ENCODE data around the gene EDN3. TPM values are rescaled to one million over a fixed set of nuclear protein-coding genes. Genes with fewer than 3 reads are reported as not detected.
A peak's percentile ranks its signal among the peaks of the same experiment; 100 is the strongest.

The EDN3 gene
- total and polyA plus RNA-seq, 4 donors, result 6.5 to 31.1 (median 8.4) TPM

DNA sequence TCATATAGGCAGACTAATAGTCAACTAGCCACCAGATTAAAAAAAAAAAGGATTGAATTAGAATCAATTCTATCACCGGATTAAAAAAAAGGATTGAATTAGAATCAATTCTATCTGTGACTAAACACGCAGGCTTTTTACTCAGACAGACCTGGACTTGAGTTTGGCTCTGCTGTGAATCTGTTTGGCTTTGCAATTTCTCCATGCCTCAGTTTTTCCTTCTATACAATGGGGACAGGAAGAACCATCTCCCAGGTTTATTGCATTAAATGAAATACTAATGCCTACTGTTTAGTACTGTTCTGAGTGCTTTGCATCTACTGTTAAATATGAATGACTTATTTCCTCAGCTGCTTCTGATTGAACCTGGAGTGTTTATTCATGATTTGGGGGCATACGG, 30.0 kb upstream of the EDN3 start:
- Histone ChIP-seq H3K27ac (ENCODE audit: low read depth, low read length) (no peak overlapping the region), H3K9me3 (ENCODE audit: control insufficient read depth, insufficient read depth, low read length) (no peaks in the 10 kb centered on the region), H3K27me3 (ENCODE audit: control insufficient read depth, insufficient read depth, low read length) (no peaks in the 10 kb centered on the region), H3K4me3 (ENCODE audit: low read depth, low read length) (no peak overlapping the region), H3K4me1 (ENCODE audit: control insufficient read depth, insufficient read depth, low read length) (no peaks in the 10 kb centered on the region), H3K36me3 (ENCODE audit: control insufficient read depth, insufficient read depth, low read length) (no peaks in the 10 kb centered on the region)
- WGBS (ENCODE audit: insufficient coverage), result no CpG with 5 or more reads among the region's 3 CpGs
- no peak for DNase-seq (ENCODE audit: low read depth in 4 of 6, low spot score in 6 of 6)

DNA sequence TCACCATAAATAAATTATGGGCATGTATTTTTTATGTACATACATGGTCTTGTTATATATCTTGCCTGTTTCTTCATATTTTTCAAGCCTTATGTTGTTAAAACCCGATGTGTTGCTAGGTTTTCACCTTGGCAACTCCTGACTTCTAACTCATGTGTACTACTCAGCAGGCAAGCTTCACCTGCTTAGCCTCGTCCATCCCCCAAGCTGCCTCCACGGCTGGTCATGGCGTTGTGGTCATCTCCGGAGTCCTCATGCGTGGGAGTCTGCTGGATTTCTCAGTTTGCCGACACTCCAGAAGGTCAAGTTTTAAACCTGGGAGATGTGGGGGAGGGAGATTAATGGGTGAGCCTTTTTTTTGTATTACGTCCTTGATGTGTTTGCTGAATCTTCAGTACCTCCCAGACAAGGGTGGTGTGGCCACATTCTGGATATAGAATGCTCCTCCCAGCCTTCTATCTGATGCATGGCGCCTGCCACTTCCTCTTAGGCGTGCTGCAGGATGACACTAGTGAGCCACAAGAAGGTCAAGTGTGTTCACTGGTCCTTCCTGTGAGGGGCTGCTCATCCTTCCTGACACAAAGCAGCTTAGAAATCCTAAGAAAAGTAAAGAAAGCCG, 26.6 kb upstream of the EDN3 start:
- H3K27me3 ChIP-seq (ENCODE audit: control insufficient read depth, insufficient read depth, low read length), result no peaks in the 10 kb centered on the region
- H3K27ac ChIP-seq (ENCODE audit: low read depth, low read length), result no peak overlapping the region

GRCh38 chr20:59276938-59277337, 23.5 kb upstream of the EDN3 start:
- no peak for DNase-seq (ENCODE audit: low read depth in 4 of 6, low spot score in 6 of 6)
- no peak overlapping the region for H3K4me3 ChIP-seq (ENCODE audit: low read depth, low read length)
- H3K4me1 ChIP-seq (ENCODE audit: control insufficient read depth, insufficient read depth, low read length), result no peaks in the 10 kb centered on the region
- WGBS (ENCODE audit: insufficient coverage), result 39% methylated on average over 4 of the region's 5 CpGs
- H3K27ac ChIP-seq (ENCODE audit: low read depth, low read length), result no peak overlapping the region
- H3K27me3 ChIP-seq (ENCODE audit: control insufficient read depth, insufficient read depth, low read length), result no peaks in the 10 kb centered on the region
- H3K9me3 ChIP-seq (ENCODE audit: control insufficient read depth, insufficient read depth, low read length), result no peaks in the 10 kb centered on the region
- H3K36me3 ChIP-seq (ENCODE audit: control insufficient read depth, insufficient read depth, low read length), result no peaks in the 10 kb centered on the region

More for the DNA sequence above, 26.6 kb upstream of the EDN3 start:
- no peaks in the 10 kb centered on the region for H3K9me3 ChIP-seq (ENCODE audit: control insufficient read depth, insufficient read depth, low read length)
- H3K4me3 ChIP-seq (ENCODE audit: low read depth, low read length), result no peak overlapping the region
- 83% methylated on average over 6 of the region's 11 CpGs for WGBS (ENCODE audit: insufficient coverage)
- no peaks in the 10 kb centered on the region for H3K4me1 ChIP-seq (ENCODE audit: control insufficient read depth, insufficient read depth, low read length)
- no peaks in the 10 kb centered on the region for H3K36me3 ChIP-seq (ENCODE audit: control insufficient read depth, insufficient read depth, low read length)
- DNase-seq (ENCODE audit: low read depth in 4 of 6, low spot score in 6 of 6), result no peak

DNA sequence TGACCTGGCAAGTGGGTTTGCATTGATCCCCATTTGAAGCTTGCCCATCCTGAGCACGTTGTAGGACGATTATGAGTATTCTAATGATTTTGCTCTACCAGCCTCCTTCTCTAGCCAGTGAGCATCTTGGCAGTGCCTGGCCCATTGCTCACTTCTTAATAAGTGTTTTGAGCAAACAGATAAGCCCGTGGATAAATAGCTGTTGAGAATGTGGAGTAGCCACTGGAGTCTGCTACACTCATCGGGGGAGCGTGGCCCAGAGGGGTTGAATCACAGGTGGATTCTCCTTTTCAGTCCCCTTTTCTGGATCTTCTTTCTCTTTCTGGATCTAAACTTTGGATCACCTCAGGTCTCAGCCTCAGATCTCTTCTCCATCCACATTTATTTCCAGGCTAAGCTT, 15.9 kb upstream of the EDN3 start:
- 82% methylated on average over 4 of the region's 5 CpGs for WGBS (ENCODE audit: insufficient coverage)
- Histone ChIP-seq H3K36me3 (ENCODE audit: control insufficient read depth, insufficient read depth, low read length) (no peaks in the 10 kb centered on the region), H3K9me3 (ENCODE audit: control insufficient read depth, insufficient read depth, low read length) (no peaks in the 10 kb centered on the region), H3K4me1 (ENCODE audit: control insufficient read depth, insufficient read depth, low read length) (no peaks in the 10 kb centered on the region), H3K27me3 (ENCODE audit: control insufficient read depth, insufficient read depth, low read length) (no peaks in the 10 kb centered on the region), H3K4me3 (ENCODE audit: low read depth, low read length) (no peak overlapping the region), H3K27ac (ENCODE audit: low read depth, low read length) (no peak overlapping the region)
- DNase-seq (ENCODE audit: low read depth in 4 of 6, low spot score in 6 of 6), result no peak

DNA sequence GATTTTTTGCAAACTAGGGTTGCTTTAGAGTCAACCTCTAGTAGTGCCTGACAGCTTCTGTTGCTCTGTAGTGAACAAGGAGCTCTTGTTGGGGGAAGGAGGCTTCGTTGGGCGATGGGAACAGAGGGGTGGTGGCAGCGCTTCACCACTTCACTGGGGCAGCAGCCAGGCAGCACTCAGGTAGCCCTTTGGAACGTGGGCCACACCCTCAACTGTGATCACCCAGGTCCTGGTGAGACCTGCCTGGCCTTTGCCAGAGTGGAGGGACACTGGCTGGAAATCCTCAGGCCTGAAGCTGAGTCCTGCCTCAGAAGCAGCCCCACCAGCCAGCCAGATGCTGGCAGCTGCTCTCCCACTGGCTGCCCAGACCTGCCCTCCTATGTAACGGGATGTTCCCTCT, 10.4 kb upstream of the EDN3 start:
- no peak overlapping the region for H3K27ac ChIP-seq (ENCODE audit: low read depth, low read length)
- no peak for DNase-seq (ENCODE audit: low read depth in 4 of 6, low spot score in 6 of 6)
- WGBS (ENCODE audit: insufficient coverage), result 80% methylated on average over 5 of the region's 5 CpGs

GRCh38 chr20:59291740-59292383, 8.5 kb upstream of the EDN3 start:
- Histone ChIP-seq H3K4me3 (ENCODE audit: low read depth, low read length) (no peak overlapping the region), H3K27ac (ENCODE audit: low read depth, low read length) (no peak overlapping the region), H3K36me3 (ENCODE audit: control insufficient read depth, insufficient read depth, low read length) (no peaks in the 10 kb centered on the region), H3K4me1 (ENCODE audit: control insufficient read depth, insufficient read depth, low read length) (no peaks in the 10 kb centered on the region), H3K27me3 (ENCODE audit: control insufficient read depth, insufficient read depth, low read length) (no peaks in the 10 kb centered on the region), H3K9me3 (ENCODE audit: control insufficient read depth, insufficient read depth, low read length) (no peaks in the 10 kb centered on the region)
- DNase-seq (ENCODE audit: low read depth in 4 of 6, low spot score in 6 of 6), result no peak
- 92% methylated on average over 16 of the region's 19 CpGs for WGBS (ENCODE audit: insufficient coverage)

More for the DNA sequence above, 10.4 kb upstream of the EDN3 start:
- Histone ChIP-seq H3K9me3 (ENCODE audit: control insufficient read depth, insufficient read depth, low read length) (no peaks in the 10 kb centered on the region), H3K4me1 (ENCODE audit: control insufficient read depth, insufficient read depth, low read length) (no peaks in the 10 kb centered on the region), H3K4me3 (ENCODE audit: low read depth, low read length) (no peak overlapping the region), H3K36me3 (ENCODE audit: control insufficient read depth, insufficient read depth, low read length) (no peaks in the 10 kb centered on the region), H3K27me3 (ENCODE audit: control insufficient read depth, insufficient read depth, low read length) (no peaks in the 10 kb centered on the region)

GRCh38 chr20:59295531-59295930, 4.9 kb upstream of the EDN3 start:
- 63% methylated on average over 3 of the region's 5 CpGs for WGBS (ENCODE audit: insufficient coverage)
- H3K4me3 ChIP-seq (ENCODE audit: low read depth, low read length), result no peak overlapping the region
- peak in 1 of 6 donors; percentile 30 for DNase-seq (ENCODE audit: low read depth in 4 of 6, low spot score in 6 of 6)
- no peak overlapping the region for H3K27ac ChIP-seq (ENCODE audit: low read depth, low read length)
- no peaks in the 10 kb centered on the region for H3K36me3 ChIP-seq (ENCODE audit: control insufficient read depth, insufficient read depth, low read length)
- no peaks in the 10 kb centered on the region for H3K9me3 ChIP-seq (ENCODE audit: control insufficient read depth, insufficient read depth, low read length)
- H3K4me1 ChIP-seq (ENCODE audit: control insufficient read depth, insufficient read depth, low read length), result peaks cover 6% of the 10 kb centered on the region
- peaks cover 15% of the 10 kb centered on the region for H3K27me3 ChIP-seq (ENCODE audit: control insufficient read depth, insufficient read depth, low read length)

- Histone ChIP-seq H3K27me3 (ENCODE audit: control insufficient read depth, insufficient read depth, low read length) (peaks cover 31% of the 10 kb centered on the region), H3K4me1 (ENCODE audit: control insufficient read depth, insufficient read depth, low read length) (peaks cover 10% of the 10 kb centered on the region), H3K36me3 (ENCODE audit: control insufficient read depth, insufficient read depth, low read length) (no peaks in the 10 kb centered on the region), H3K27ac (ENCODE audit: low read depth, low read length) (no peak overlapping the region), H3K4me3 (ENCODE audit: low read depth, low read length) (no peak overlapping the region), H3K9me3 (ENCODE audit: control insufficient read depth, insufficient read depth, low read length) (no peaks in the 10 kb centered on the region)
- 45% methylated on average over 6 of the region's 7 CpGs for WGBS (ENCODE audit: insufficient coverage)
- no peak for DNase-seq (ENCODE audit: low read depth in 4 of 6, low spot score in 6 of 6)
Measured at GRCh38 chr20:59297686-59298085, 2.7 kb upstream of the EDN3 start.

DNA sequence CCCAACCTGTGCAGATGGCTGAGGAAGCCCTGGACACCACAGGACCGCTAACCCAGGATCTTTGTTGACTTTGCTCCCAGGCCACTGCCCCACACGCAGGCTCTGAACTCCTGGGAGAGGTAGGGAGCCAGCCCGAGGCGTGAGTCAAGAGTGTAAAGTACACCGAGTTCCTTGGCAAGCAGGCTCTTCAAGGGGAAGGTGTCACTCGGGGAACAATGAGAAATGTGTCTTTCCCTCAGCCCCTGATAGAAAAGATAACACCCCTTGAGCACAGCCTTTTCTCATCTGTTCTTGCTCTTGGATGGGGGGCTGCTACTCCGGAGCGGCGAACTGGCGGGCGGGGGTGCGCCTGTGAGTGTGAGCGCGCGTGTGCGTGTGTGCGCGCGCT, 472 bp upstream of the EDN3 start:
- H3K9me3 ChIP-seq (ENCODE audit: control insufficient read depth, insufficient read depth, low read length), result no peaks in the 10 kb centered on the region
- no peak overlapping the region for H3K27ac ChIP-seq (ENCODE audit: low read depth, low read length)
- peaks cover 10% of the 10 kb centered on the region for H3K4me1 ChIP-seq (ENCODE audit: control insufficient read depth, insufficient read depth, low read length)
- no peaks in the 10 kb centered on the region for H3K36me3 ChIP-seq (ENCODE audit: control insufficient read depth, insufficient read depth, low read length)
- peaks cover 31% of the 10 kb centered on the region for H3K27me3 ChIP-seq (ENCODE audit: control insufficient read depth, insufficient read depth, low read length)
- no peak overlapping the region for H3K4me3 ChIP-seq (ENCODE audit: low read depth, low read length)
- WGBS (ENCODE audit: insufficient coverage), result 7% methylated on average over 6 of the region's 19 CpGs
- peak in 1 of 6 donors; percentile 16 for DNase-seq (ENCODE audit: low read depth in 4 of 6, low spot score in 6 of 6)

GRCh38 chr20:59301343-59302007, 1.1 kb downstream of the EDN3 start:
- no peaks in the 10 kb centered on the region for H3K36me3 ChIP-seq (ENCODE audit: control insufficient read depth, insufficient read depth, low read length)
- DNase-seq (ENCODE audit: low read depth in 4 of 6, low spot score in 6 of 6), result no peak
- H3K4me1 ChIP-seq (ENCODE audit: control insufficient read depth, insufficient read depth, low read length), result peaks cover 10% of the 10 kb centered on the region
- no peak overlapping the region for H3K4me3 ChIP-seq (ENCODE audit: low read depth, low read length)
- 78% methylated on average over 17 of the region's 17 CpGs for WGBS (ENCODE audit: insufficient coverage)
- H3K27ac ChIP-seq (ENCODE audit: low read depth, low read length), result no peak overlapping the region
- no peaks in the 10 kb centered on the region for H3K9me3 ChIP-seq (ENCODE audit: control insufficient read depth, insufficient read depth, low read length)
- H3K27me3 ChIP-seq (ENCODE audit: control insufficient read depth, insufficient read depth, low read length), result peaks cover 31% of the 10 kb centered on the region
